ENCODE measurements around the gene ZNF574.

ZNF574 gene

GRCh38 chr19:42129399-42130253 lies 53.7 kb downstream of the ZNF574 start:
- no peak for DNase-seq

GRCh38 chr19:42130254-42130573 lies 54.2 kb downstream of the ZNF574 start:
- DNase-seq: no peak
